Neutrophil (primary cell): Measurements from ENCODE around the gene PAN2.
"Not testable (repeated sequence)": the region's sequence is repeated elsewhere in the genome, so short reads cannot be mapped to it uniquely, and the experiment has no call there.

Source experiments
- H3K27ac ChIP-seq: fragments of 200-600 bp; sonication (generic); 2 replicates; pipeline ENCODE4 v1.5.1; 2016; ENCODE audit warnings: mild to moderate bottlenecking, moderate library complexity
- H3K27me3 ChIP-seq: fragments of 200-600 bp; sonication (generic); 2 replicates; pipeline ENCODE4 v1.6.0; 2016; ENCODE audit warnings: mild to moderate bottlenecking
- H3K36me3 ChIP-seq: fragments of 200-600 bp; sonication (generic); 2 replicates; pipeline ENCODE4 v1.5.1; 2017
- H3K4me1 ChIP-seq, 2 experiments: fragments of 200-600 bp in 1 of 2; sonication (generic) in 1 of 2; 1 replicate in 1 of 2; 2 replicates in 1 of 2; pipeline versions ENCODE4 v1.5.1 to v1.6.1; 2013 to 2016; ENCODE audit warnings: low read depth in 1 of 2, low read length in 1 of 2, mild to moderate bottlenecking in 1 of 2, moderate library complexity in 1 of 2; ENCODE audit not compliant: control insufficient read depth in 1 of 2, insufficient read depth in 1 of 2
- H3K4me3 ChIP-seq, 2 experiments: fragments of 200-600 bp in 1 of 2; sonication (generic) in 1 of 2; 1 replicate in 1 of 2; 2 replicates in 1 of 2; pipeline ENCODE4 v1.5.1; 2013 to 2016; ENCODE audit warnings: low read depth in 1 of 2, low read length in 1 of 2, mild to moderate bottlenecking in 1 of 2, moderate library complexity in 1 of 2
- H3K9me3 ChIP-seq: fragments of 200-600 bp; sonication (generic); 2 replicates; pipeline ENCODE4 v1.5.1; 2016
- TF ChIP-seq, protein P1 (sequence below): fragments of 200-600 bp; sonication (generic); IDR thresholded peaks from 2 replicates; pipeline ENCODE4 v1.5.1; 2016; ENCODE audit warnings: antibody characterized with exemption

Gene PAN2

GRCh38 chr12:56324206-56324605 lies 9.6 kb downstream of the PAN2 start:
- H3K36me3 ChIP-seq = peaks cover 58% of the 10 kb centered on the region
- H3K27me3 ChIP-seq = no peaks in the 10 kb centered on the region
- H3K4me3 ChIP-seq = no peak overlapping the region
- no peaks in the 10 kb centered on the region for H3K4me1 ChIP-seq
- H3K27ac ChIP-seq = no peak overlapping the region
- H3K9me3 ChIP-seq = no peaks in the 10 kb centered on the region
- TF ChIP-seq, protein P1, sequence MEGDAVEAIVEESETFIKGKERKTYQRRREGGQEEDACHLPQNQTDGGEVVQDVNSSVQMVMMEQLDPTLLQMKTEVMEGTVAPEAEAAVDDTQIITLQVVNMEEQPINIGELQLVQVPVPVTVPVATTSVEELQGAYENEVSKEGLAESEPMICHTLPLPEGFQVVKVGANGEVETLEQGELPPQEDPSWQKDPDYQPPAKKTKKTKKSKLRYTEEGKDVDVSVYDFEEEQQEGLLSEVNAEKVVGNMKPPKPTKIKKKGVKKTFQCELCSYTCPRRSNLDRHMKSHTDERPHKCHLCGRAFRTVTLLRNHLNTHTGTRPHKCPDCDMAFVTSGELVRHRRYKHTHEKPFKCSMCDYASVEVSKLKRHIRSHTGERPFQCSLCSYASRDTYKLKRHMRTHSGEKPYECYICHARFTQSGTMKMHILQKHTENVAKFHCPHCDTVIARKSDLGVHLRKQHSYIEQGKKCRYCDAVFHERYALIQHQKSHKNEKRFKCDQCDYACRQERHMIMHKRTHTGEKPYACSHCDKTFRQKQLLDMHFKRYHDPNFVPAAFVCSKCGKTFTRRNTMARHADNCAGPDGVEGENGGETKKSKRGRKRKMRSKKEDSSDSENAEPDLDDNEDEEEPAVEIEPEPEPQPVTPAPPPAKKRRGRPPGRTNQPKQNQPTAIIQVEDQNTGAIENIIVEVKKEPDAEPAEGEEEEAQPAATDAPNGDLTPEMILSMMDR = no peak

- not testable (repeated sequence) for H3K4me3 ChIP-seq, H3K9me3 ChIP-seq, H3K27me3 ChIP-seq, H3K4me1 ChIP-seq, H3K27ac ChIP-seq
- H3K36me3 ChIP-seq = peaks cover 44% of the 10 kb centered on the region
Measured at GRCh38 chr12:56321610-56322009, 12.2 kb downstream of the PAN2 start.

DNA sequence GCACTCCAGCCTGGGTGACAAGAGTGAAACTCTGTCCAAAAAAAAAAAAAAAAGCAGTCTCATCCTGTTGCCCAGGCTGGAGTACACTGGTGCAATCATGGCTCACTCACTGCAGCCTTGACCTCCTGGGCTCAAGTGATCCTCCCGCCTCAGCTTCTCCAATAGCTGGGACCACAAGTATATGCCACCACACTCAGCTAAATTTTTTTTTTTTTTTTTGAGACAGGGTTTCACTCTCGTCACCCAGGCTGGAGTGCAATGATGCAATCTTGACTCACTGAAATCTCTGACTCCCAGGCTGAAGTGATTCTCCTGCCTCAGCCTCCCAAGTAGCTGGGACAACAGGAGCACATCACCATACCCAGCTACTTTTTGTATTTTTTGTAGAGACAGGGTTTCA lies 12.8 kb downstream of the PAN2 start:
- no peak overlapping the region for H3K4me3 ChIP-seq
- H3K27me3 ChIP-seq = no peaks in the 10 kb centered on the region
- TF ChIP-seq, protein P1 = no peak
- no peaks in the 10 kb centered on the region for H3K9me3 ChIP-seq
- no peak overlapping the region for H3K27ac ChIP-seq
- peaks cover 38% of the 10 kb centered on the region for H3K36me3 ChIP-seq
- H3K4me1 ChIP-seq = peaks cover 5% of the 10 kb centered on the region in 2 experiments

DNA sequence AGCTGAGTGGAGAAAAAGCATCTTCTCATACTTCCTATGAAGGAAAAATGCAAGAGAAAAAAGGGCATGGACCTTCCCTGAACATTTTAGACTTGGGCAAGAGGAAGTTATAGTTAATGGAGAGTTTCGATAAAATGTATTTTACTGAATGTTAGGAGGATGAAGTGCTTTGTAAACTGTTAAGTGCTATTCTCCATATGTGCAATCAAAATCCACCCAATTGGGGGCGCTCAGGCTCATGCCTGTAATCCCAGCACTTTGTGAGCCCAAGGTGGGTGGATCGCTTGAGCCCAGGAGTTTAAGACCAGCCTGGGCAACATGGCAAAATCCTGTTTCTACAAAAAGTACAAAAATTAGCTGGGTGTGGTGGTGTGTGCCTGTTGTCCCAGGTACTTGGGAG lies 16.1 kb downstream of the PAN2 start:
- TF ChIP-seq, protein P1 = no peak
- Histone ChIP-seq H3K4me3 (no peak overlapping the region), H3K27me3 (no peaks in the 10 kb centered on the region), H3K9me3 (no peaks in the 10 kb centered on the region), H3K4me1 (peaks cover 13 to 17% of the 10 kb centered on the region in 2 experiments), H3K36me3 (peaks cover 5% of the 10 kb centered on the region), H3K27ac (no peak overlapping the region)

DNA sequence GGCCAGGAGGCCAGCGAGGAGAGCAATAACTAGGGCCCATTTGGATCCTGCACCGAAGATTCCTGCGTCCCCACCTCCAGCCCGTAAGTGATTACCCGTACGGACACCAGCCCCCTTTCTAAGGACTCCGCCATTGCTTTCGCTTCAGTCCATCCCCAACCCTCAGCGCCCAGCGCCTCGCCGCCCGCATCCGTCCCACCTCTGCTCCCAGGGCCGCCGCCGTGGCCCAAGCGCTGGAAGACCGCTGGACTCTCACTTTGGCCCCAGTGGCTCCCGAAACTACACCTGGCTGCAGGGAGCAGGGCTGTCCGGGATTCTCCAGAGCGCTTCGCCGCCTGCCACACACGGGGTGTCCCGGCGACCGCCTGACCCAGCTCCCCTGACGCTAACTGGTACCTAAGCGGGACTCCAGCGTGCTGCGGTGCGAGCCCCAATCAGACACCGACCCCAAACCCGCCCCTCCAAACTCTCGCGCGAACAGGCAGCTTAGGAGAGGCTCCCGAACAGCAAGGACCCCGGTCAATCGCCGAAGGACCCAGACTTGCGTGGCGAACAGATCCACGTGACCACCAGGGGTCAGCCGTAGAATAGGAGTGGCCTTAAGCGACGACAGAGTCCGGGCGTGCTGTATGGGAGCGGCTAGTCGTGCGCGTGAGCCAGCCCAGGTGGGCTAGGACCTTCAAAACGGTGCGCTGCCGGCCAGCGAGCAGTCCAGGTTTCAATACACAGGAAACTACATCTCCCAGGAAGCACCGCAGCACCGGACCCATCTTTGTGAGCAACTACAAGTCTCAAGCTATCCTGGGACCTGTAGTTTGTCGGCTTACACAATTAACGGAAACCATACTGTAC lies 18.0 kb downstream of the PAN2 start, which contains the start of gene CNPY2:
Gene CNPY2, minus strand, starts transcription at position 367 of the 852 bp plus-strand sequence. CDS start 771 bp downstream, outside the sequence.
- Histone ChIP-seq H3K27ac (peak within 1 kb of the TSS; percentile 96), H3K4me1 (peaks cover 13 to 17% of the 10 kb centered on the region in 2 experiments), H3K27me3 (no peaks in the 10 kb centered on the region), H3K9me3 (no peaks in the 10 kb centered on the region), H3K36me3 (peaks cover 4% of the 10 kb centered on the region), H3K4me3 (peak within 1 kb of the TSS; percentile 94 to 98)
- TF ChIP-seq, protein P1 = no peak

DNA sequence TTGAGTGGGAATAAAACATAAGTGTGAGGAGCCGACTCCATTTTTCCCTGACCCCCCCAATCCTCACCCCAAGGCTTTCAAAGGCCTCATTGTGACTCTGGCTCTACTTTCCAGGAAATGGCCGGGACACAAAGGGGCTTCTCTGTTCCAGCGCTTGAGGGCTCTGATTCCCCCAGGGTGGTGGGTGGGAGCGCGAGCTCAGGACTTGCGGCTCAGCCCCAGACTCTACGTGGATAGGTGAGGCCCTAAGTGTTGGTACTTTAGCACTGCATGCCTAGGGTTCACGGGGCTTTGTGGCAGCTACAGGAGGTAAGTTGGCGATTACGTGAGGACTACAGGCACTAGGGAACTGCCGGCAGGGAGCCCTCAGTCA lies 18.6 kb downstream of the PAN2 start:
- Histone ChIP-seq H3K27me3 (no peaks in the 10 kb centered on the region), H3K36me3 (peaks cover 8% of the 10 kb centered on the region), H3K4me1 (peaks cover 13 to 17% of the 10 kb centered on the region in 2 experiments), H3K9me3 (no peaks in the 10 kb centered on the region), H3K27ac (peak overlapping the region; percentile 96), H3K4me3 (peak overlapping the region; percentile 94 to 98)
- TF ChIP-seq, protein P1 = no peak
